D721Med (cell line): Measurements from ENCODE around the gene RAD51AP1.

Source experiments
- DNase-seq: peaks from one replicate; pipeline ENCODE4 v3.0.0; 2011; ENCODE audit warnings: low spot score; ENCODE audit not compliant: insufficient read length
- FAIRE-seq: peaks from 2 replicates; lab custom pipeline; 2011; peaks lifted over from hg19 to GRCh38; lab: Jason Lieb, UNC
- TF ChIP-seq, protein P1 (sequence below): IDR thresholded peaks from 2 replicates; pipeline ENCODE4 v1.5.1; 2012; ENCODE audit warnings: mild to moderate bottlenecking, control low read depth; ENCODE audit not compliant: insufficient read depth; ENCODE audit errors: missing control alignments

Gene RAD51AP1

DNA sequence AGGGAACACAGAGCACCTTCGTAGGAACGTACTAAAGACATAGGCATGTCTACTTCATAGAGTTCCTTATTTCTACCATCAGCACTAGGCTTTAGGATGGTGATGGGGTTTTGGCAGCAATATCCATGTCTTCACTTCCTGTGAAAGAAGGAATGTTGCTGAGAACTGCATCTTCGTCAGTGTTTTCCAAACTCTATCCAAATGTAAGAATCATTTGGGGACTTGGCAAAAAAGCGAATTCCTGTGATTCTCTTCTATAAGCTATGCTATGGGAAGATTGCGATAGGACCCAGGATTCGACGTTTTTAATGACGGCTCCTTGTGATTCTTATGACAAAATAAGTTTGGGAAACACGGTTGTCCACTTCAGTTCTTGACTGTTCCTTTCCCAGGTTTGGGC, 70.4 kb downstream of the RAD51AP1 start:
- TF ChIP-seq, protein P1, sequence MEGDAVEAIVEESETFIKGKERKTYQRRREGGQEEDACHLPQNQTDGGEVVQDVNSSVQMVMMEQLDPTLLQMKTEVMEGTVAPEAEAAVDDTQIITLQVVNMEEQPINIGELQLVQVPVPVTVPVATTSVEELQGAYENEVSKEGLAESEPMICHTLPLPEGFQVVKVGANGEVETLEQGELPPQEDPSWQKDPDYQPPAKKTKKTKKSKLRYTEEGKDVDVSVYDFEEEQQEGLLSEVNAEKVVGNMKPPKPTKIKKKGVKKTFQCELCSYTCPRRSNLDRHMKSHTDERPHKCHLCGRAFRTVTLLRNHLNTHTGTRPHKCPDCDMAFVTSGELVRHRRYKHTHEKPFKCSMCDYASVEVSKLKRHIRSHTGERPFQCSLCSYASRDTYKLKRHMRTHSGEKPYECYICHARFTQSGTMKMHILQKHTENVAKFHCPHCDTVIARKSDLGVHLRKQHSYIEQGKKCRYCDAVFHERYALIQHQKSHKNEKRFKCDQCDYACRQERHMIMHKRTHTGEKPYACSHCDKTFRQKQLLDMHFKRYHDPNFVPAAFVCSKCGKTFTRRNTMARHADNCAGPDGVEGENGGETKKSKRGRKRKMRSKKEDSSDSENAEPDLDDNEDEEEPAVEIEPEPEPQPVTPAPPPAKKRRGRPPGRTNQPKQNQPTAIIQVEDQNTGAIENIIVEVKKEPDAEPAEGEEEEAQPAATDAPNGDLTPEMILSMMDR, result no peak
- FAIRE-seq, result no peak
- DNase-seq, result no peak
